ENCODE measurements around the gene TANGO6.
"Not testable (repeated sequence)": the region's sequence is repeated elsewhere in the genome, so short reads cannot be mapped to it uniquely, and the experiment has no call there.

Gene TANGO6

GRCh38 chr16:68839831-68840230 lies 3.5 kb upstream of the TANGO6 start:
- WGBS (ENCODE audit: insufficient coverage), result 100% methylated on average over 2 of the region's 4 CpGs
- Histone ChIP-seq H3K36me3 (ENCODE audit: control insufficient read depth in 4 of 4, insufficient read depth in 4 of 4, low read length in 3 of 4) (no peaks in the 10 kb centered on the region), H3K9me3 (ENCODE audit: control extremely low read depth in 1 of 5, control insufficient read depth in 4 of 5, insufficient read depth in 2 of 5, low read depth in 1 of 5, low read length in 4 of 5) (no peaks in the 10 kb centered on the region), H3K27ac (ENCODE audit: insufficient read depth in 1 of 2, low read depth in 1 of 2, low read length in 2 of 2, poor library complexity in 1 of 2, severe bottlenecking in 2 of 2) (no peak overlapping the region), H3K4me3 (ENCODE audit: control insufficient read depth in 1 of 7, extremely low read depth in 1 of 7, insufficient read depth in 4 of 7, low read depth in 2 of 7, low read length in 6 of 7) (no peak overlapping the region), H3K27me3 (replicated peaks in 2 of 5; ENCODE audit: control insufficient read depth in 4 of 5, insufficient read depth in 5 of 5, low read length in 4 of 5) (peaks cover 0 to 18% (median 0%) of the 10 kb centered on the region in 5 experiments), H3K4me1 (ENCODE audit: control extremely low read depth in 1 of 4, control insufficient read depth in 4 of 4, insufficient read depth in 4 of 4, low read length in 3 of 4) (peaks cover 3 to 11% (median 7%) of the 10 kb centered on the region in 4 experiments)
- CTCF ChIA-PET, result interaction anchor here (1.2 kb wide), 1 partner anchor 11 kb away, joined by 3 read pairs; no protein-coding TSS in a partner anchor
- POLR2A ChIA-PET, result no interaction called here
- DNase-seq, result no peak

- not testable (repeated sequence) for H3K36me3 ChIP-seq (ENCODE audit: control insufficient read depth in 4 of 4, insufficient read depth in 4 of 4, low read length in 3 of 4); DNase-seq; H3K9me3 ChIP-seq (ENCODE audit: control extremely low read depth in 1 of 5, control insufficient read depth in 4 of 5, insufficient read depth in 2 of 5, low read depth in 1 of 5, low read length in 4 of 5)
- ChIA-PET POLR2A (interaction anchor here (0.8 kb wide), 1 partner anchor 18 kb away, joined by 3 read pairs; no protein-coding TSS in a partner anchor), CTCF (interaction anchor here (0.5 to 2.6 kb wide), 6 partner anchors 10 to 249 kb away, joined by 3 to 7 read pairs (median 3); no protein-coding TSS in a partner anchor)
- H3K27ac ChIP-seq (ENCODE audit: insufficient read depth in 1 of 2, low read depth in 1 of 2, low read length in 2 of 2, poor library complexity in 1 of 2, severe bottlenecking in 2 of 2), result peak overlapping the region in 1 of 2 experiments; percentile 81
- H3K4me1 ChIP-seq (ENCODE audit: control extremely low read depth in 1 of 4, control insufficient read depth in 4 of 4, insufficient read depth in 4 of 4, low read length in 3 of 4), result peaks cover 3 to 11% (median 7%) of the 10 kb centered on the region in 4 experiments
- peaks cover 0 to 18% (median 0%) of the 10 kb centered on the region in 5 experiments for H3K27me3 ChIP-seq (replicated peaks in 2 of 5; ENCODE audit: control insufficient read depth in 4 of 5, insufficient read depth in 5 of 5, low read length in 4 of 5)
- 87% methylated on average over 12 of the region's 23 CpGs for WGBS (ENCODE audit: insufficient coverage)
- H3K4me3 ChIP-seq (ENCODE audit: control insufficient read depth in 1 of 7, extremely low read depth in 1 of 7, insufficient read depth in 4 of 7, low read depth in 2 of 7, low read length in 6 of 7), result peak overlapping the region; percentile 84 to 99 (median 90)
Measured at GRCh38 chr16:68842964-68843481, 308 bp upstream of the TANGO6 start.

- DNase-seq, result no peak
- no peaks in the 10 kb centered on the region for H3K36me3 ChIP-seq (ENCODE audit: control insufficient read depth in 4 of 4, insufficient read depth in 4 of 4, low read length in 3 of 4)
- no peaks in the 10 kb centered on the region for H3K9me3 ChIP-seq (ENCODE audit: control extremely low read depth in 1 of 5, control insufficient read depth in 4 of 5, insufficient read depth in 2 of 5, low read depth in 1 of 5, low read length in 4 of 5)
- peak overlapping the region; percentile 84 to 99 (median 90) for H3K4me3 ChIP-seq (ENCODE audit: control insufficient read depth in 1 of 7, extremely low read depth in 1 of 7, insufficient read depth in 4 of 7, low read depth in 2 of 7, low read length in 6 of 7)
- H3K27me3 ChIP-seq (replicated peaks in 2 of 5; ENCODE audit: control insufficient read depth in 4 of 5, insufficient read depth in 5 of 5, low read length in 4 of 5), result peaks cover 0 to 24% (median 0%) of the 10 kb centered on the region in 5 experiments
- CTCF ChIA-PET, result interaction anchor here (0.6 to 5.2 kb wide), 5 partner anchors 11 to 289 kb away, joined by 3 to 31 read pairs (median 4); partner anchors contain the start of genes CHTF8 and UTP4
- 3% methylated on average over 5 of the region's 6 CpGs for WGBS (ENCODE audit: insufficient coverage)
- peaks cover 3 to 11% (median 7%) of the 10 kb centered on the region in 4 experiments for H3K4me1 ChIP-seq (ENCODE audit: control extremely low read depth in 1 of 4, control insufficient read depth in 4 of 4, insufficient read depth in 4 of 4, low read length in 3 of 4)
- H3K27ac ChIP-seq (ENCODE audit: insufficient read depth in 1 of 2, low read depth in 1 of 2, low read length in 2 of 2, poor library complexity in 1 of 2, severe bottlenecking in 2 of 2), result peak overlapping the region in 1 of 2 experiments; percentile 81
- POLR2A ChIA-PET, result no interaction called here
Measured at GRCh38 chr16:68844211-68844564, 857 bp downstream of the TANGO6 start.

- ChIA-PET CTCF (no interaction called here), POLR2A (no interaction called here)
- peaks cover 0 to 22% (median 4%) of the 10 kb centered on the region in 5 experiments for H3K27me3 ChIP-seq (replicated peaks in 2 of 5; ENCODE audit: control insufficient read depth in 4 of 5, insufficient read depth in 5 of 5, low read length in 4 of 5)
- 94% methylated on average over 9 of the region's 9 CpGs for WGBS (ENCODE audit: insufficient coverage)
- DNase-seq, result no peak
- no peak overlapping the region for H3K4me3 ChIP-seq (ENCODE audit: control insufficient read depth in 1 of 7, extremely low read depth in 1 of 7, insufficient read depth in 4 of 7, low read depth in 2 of 7, low read length in 6 of 7)
- H3K4me1 ChIP-seq (ENCODE audit: control extremely low read depth in 1 of 4, control insufficient read depth in 4 of 4, insufficient read depth in 4 of 4, low read length in 3 of 4), result peaks cover 3 to 7% (median 5%) of the 10 kb centered on the region in 4 experiments
- H3K36me3 ChIP-seq (ENCODE audit: control insufficient read depth in 4 of 4, insufficient read depth in 4 of 4, low read length in 3 of 4), result no peaks in the 10 kb centered on the region
- H3K9me3 ChIP-seq (ENCODE audit: control extremely low read depth in 1 of 5, control insufficient read depth in 4 of 5, insufficient read depth in 2 of 5, low read depth in 1 of 5, low read length in 4 of 5), result no peaks in the 10 kb centered on the region
- H3K27ac ChIP-seq (ENCODE audit: insufficient read depth in 1 of 2, low read depth in 1 of 2, low read length in 2 of 2, poor library complexity in 1 of 2, severe bottlenecking in 2 of 2), result no peak overlapping the region
Measured at GRCh38 chr16:68848786-68849185, 5.5 kb downstream of the TANGO6 start.

GRCh38 chr16:68850481-68850880 lies 7.2 kb downstream of the TANGO6 start:
- no peak for DNase-seq
- CTCF ChIA-PET, result interaction anchor here (0.8 kb wide), 1 partner anchor 273 kb away, joined by 5 read pairs; no protein-coding TSS in a partner anchor
- H3K27me3 ChIP-seq (replicated peaks in 2 of 5; ENCODE audit: control insufficient read depth in 4 of 5, insufficient read depth in 5 of 5, low read length in 4 of 5), result peaks cover 0 to 22% (median 5%) of the 10 kb centered on the region in 5 experiments
- H3K27ac ChIP-seq (ENCODE audit: insufficient read depth in 1 of 2, low read depth in 1 of 2, low read length in 2 of 2, poor library complexity in 1 of 2, severe bottlenecking in 2 of 2), result no peak overlapping the region
- no peaks in the 10 kb centered on the region for H3K36me3 ChIP-seq (ENCODE audit: control insufficient read depth in 4 of 4, insufficient read depth in 4 of 4, low read length in 3 of 4)
- no CpG with 5 or more reads among the region's 2 CpGs for WGBS (ENCODE audit: insufficient coverage)
- H3K4me1 ChIP-seq (ENCODE audit: control extremely low read depth in 1 of 4, control insufficient read depth in 4 of 4, insufficient read depth in 4 of 4, low read length in 3 of 4), result no peaks in the 10 kb centered on the region
- no peak overlapping the region for H3K4me3 ChIP-seq (ENCODE audit: control insufficient read depth in 1 of 7, extremely low read depth in 1 of 7, insufficient read depth in 4 of 7, low read depth in 2 of 7, low read length in 6 of 7)
- POLR2A ChIA-PET, result no interaction called here
- no peaks in the 10 kb centered on the region for H3K9me3 ChIP-seq (ENCODE audit: control extremely low read depth in 1 of 5, control insufficient read depth in 4 of 5, insufficient read depth in 2 of 5, low read depth in 1 of 5, low read length in 4 of 5)

GRCh38 chr16:68851601-68852000 lies 8.3 kb downstream of the TANGO6 start:
- 100% methylated on average over 1 of the region's 2 CpGs for WGBS (ENCODE audit: insufficient coverage)
- DNase-seq, result no peak
- H3K4me3 ChIP-seq (ENCODE audit: control insufficient read depth in 1 of 7, extremely low read depth in 1 of 7, insufficient read depth in 4 of 7, low read depth in 2 of 7, low read length in 6 of 7), result no peak overlapping the region
- POLR2A ChIA-PET, result no interaction called here
- no peaks in the 10 kb centered on the region for H3K4me1 ChIP-seq (ENCODE audit: control extremely low read depth in 1 of 4, control insufficient read depth in 4 of 4, insufficient read depth in 4 of 4, low read length in 3 of 4)
- H3K36me3 ChIP-seq (ENCODE audit: control insufficient read depth in 4 of 4, insufficient read depth in 4 of 4, low read length in 3 of 4), result no peaks in the 10 kb centered on the region
- peaks cover 0 to 22% (median 5%) of the 10 kb centered on the region in 5 experiments for H3K27me3 ChIP-seq (replicated peaks in 2 of 5; ENCODE audit: control insufficient read depth in 4 of 5, insufficient read depth in 5 of 5, low read length in 4 of 5)
- H3K9me3 ChIP-seq (ENCODE audit: control extremely low read depth in 1 of 5, control insufficient read depth in 4 of 5, insufficient read depth in 2 of 5, low read depth in 1 of 5, low read length in 4 of 5), result no peaks in the 10 kb centered on the region
- CTCF ChIA-PET, result no interaction called here
- no peak overlapping the region for H3K27ac ChIP-seq (ENCODE audit: insufficient read depth in 1 of 2, low read depth in 1 of 2, low read length in 2 of 2, poor library complexity in 1 of 2, severe bottlenecking in 2 of 2)

GRCh38 chr16:68857479-68857878 lies 14.1 kb downstream of the TANGO6 start:
- no peak for DNase-seq
- Histone ChIP-seq H3K27ac (ENCODE audit: insufficient read depth in 1 of 2, low read depth in 1 of 2, low read length in 2 of 2, poor library complexity in 1 of 2, severe bottlenecking in 2 of 2) (no peak overlapping the region), H3K36me3 (ENCODE audit: control insufficient read depth in 4 of 4, insufficient read depth in 4 of 4, low read length in 3 of 4) (peaks cover 0 to 7% (median 3%) of the 10 kb centered on the region in 4 experiments), H3K4me1 (ENCODE audit: control extremely low read depth in 1 of 4, control insufficient read depth in 4 of 4, insufficient read depth in 4 of 4, low read length in 3 of 4) (no peaks in the 10 kb centered on the region), H3K27me3 (replicated peaks in 2 of 5; ENCODE audit: control insufficient read depth in 4 of 5, insufficient read depth in 5 of 5, low read length in 4 of 5) (peaks cover 0 to 7% (median 0%) of the 10 kb centered on the region in 5 experiments), H3K4me3 (ENCODE audit: control insufficient read depth in 1 of 7, extremely low read depth in 1 of 7, insufficient read depth in 4 of 7, low read depth in 2 of 7, low read length in 6 of 7) (no peak overlapping the region), H3K9me3 (ENCODE audit: control extremely low read depth in 1 of 5, control insufficient read depth in 4 of 5, insufficient read depth in 2 of 5, low read depth in 1 of 5, low read length in 4 of 5) (no peaks in the 10 kb centered on the region)
- 86% methylated on average over 1 of the region's 1 CpG for WGBS (ENCODE audit: insufficient coverage)
- ChIA-PET POLR2A (no interaction called here), CTCF (no interaction called here)
